ENCODE data around the gene DAGLA.

DNA sequence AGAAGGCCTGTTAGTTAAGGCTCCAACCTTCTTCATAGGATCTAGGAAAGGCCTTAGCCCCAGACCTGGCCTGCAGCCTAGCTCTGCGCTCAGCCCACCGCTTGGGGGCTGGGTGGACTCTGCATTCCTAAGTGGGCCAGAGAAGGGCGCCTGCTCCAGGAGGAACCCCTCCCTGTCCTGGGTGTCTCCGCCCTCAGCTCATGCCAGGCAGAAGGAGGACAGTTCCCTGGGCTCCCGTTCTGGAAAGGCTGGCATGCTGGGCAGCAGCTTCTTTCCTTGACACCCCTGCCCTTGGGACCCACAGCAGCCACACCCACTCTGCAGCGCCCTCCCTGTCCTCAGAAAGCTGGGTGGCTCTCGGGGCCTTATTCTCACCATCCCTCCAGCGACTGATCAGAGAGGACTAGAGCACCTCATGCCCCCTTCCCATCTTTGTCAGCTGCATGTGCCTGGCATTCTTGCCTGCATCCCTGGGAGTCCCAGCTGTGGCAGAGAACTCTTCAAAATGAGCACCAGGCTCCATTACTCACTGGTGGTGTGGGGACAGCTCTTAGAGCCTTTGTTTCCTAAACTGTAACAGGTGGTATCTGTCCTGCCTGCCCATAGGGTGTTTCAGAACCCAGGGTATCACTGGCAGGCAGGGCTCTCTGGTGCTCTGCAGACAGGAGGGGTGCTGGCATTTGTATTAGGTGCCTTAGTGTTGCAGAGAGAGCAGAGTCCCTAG, 51.9 kb downstream of the DAGLA start:
- TF ChIP-seq SUZ12 (IDR thresholded peaks at IDR 0.05; ENCODE audit: extremely low read depth, insufficient read depth, insufficient read length): no peak
- no peak for TF ChIP-seq ZNF274 (IDR thresholded peaks at IDR 0.05; ENCODE audit: low read depth, low read length)
- no peak for TF ChIP-seq YY1 (IDR thresholded peaks at IDR 0.05; ENCODE audit: insufficient read depth, insufficient read length)

Data from NT2/D1 (cell line).